ENCODE data around the gene ST3GAL3.

DNA sequence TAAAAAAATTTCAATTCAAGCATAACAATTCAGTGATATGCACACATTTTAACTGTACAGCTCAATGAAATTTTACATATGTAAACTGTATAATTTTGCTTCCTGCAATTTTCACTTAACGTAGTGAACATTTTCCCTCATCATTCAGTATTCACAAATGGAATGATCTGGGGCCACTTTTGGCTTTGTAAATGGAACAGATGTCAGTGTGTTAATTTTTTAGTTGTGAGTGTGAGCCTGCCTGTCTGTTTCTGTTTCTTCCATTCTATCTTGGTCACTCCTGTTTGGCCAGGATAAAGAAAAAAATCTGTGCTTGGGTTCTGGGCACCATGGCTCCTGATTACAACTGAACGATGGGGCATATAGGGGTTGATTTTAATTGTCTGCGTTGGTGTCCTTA is 20.5 kb upstream of the ST3GAL3 start:
- TF ChIP-seq POLR2A (IDR thresholded peaks at IDR 0.05; ENCODE audit: low read depth, low read length): no peak
- TF ChIP-seq, protein P1, sequence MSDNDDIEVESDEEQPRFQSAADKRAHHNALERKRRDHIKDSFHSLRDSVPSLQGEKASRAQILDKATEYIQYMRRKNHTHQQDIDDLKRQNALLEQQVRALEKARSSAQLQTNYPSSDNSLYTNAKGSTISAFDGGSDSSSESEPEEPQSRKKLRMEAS (IDR thresholded peaks at IDR 0.05; ENCODE audit: insufficient read depth, insufficient read length): no peak
